ENCODE measurements around the gene MORN1. TPM values are rescaled to one million over a fixed set of nuclear protein-coding genes. Genes with fewer than 3 reads are reported as not detected.

Gene MORN1
- total and polyA plus RNA-seq, 2 of the 4 experiments (the other 2 are of a cell fraction) = 3.0 to 4.2 TPM

DNA sequence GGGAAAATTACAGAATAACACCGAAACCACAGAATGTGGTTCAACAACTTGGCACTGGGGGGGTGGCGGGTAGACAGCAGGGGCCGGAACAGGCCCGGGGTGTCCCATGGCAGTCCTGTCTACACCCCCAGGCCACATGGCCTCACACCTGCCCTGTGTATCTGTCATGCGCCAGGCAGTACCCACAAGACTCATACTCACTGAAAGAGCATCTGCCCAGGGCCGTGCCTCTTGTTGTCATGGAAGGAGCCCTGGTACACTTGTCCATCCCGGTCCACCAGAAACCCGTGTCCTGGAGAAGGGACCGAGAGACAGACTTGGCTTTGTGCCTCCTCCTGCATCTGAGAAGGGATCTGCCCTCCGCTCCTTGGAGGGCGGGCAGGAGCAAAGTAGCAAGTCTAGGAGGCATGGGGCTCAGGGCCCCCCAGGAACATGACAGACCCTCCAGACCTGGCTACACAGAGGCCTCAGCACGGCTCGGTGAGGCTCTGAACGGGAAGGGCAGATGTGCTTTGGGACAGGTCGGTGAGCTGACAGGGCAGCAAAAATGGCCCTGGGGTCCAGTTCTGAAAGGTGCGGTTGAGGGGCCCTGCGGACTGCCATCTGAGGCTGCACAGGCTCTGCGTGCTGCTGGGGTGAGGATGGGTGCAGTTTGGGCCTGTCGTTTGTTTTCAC is 5.6 kb downstream of the MORN1 start:
- Histone ChIP-seq H2AFZ (replicated peaks; ENCODE audit: low read length, poor library complexity) (no peak overlapping the region), H3K4ac (ENCODE audit: low read depth, low read length) (no peak overlapping the region), H2AK5ac (ENCODE audit: low read depth, low read length) (no peak overlapping the region), H3K27me3 (ENCODE audit: control insufficient read depth, insufficient read depth, low read length) (no peaks in the 10 kb centered on the region), H4K5ac (ENCODE audit: low read depth, low read length) (no peak overlapping the region), H2BK20ac (ENCODE audit: low read depth, low read length) (no peak overlapping the region), H3K56ac (ENCODE audit: extremely low read depth, insufficient read depth, low read length) (no peak overlapping the region), H3K23ac (ENCODE audit: low read depth, low read length) (no peak overlapping the region), H3K9ac (ENCODE audit: low read depth, low read length) (no peak overlapping the region), H3K14ac (replicated peaks; ENCODE audit: low read depth, low read length) (no peak overlapping the region), H3K27ac (ENCODE audit: insufficient read depth, low read length) (no peak overlapping the region), H3K18ac (ENCODE audit: low read depth, low read length) (no peak overlapping the region), H2BK120ac (ENCODE audit: low read depth, low read length) (no peak overlapping the region), H3K4me3 (ENCODE audit: insufficient read depth, low read depth, low read length) (no peak overlapping the region), H4K91ac (ENCODE audit: insufficient read depth, low read depth, low read length) (no peak overlapping the region), H2BK5ac (ENCODE audit: low read depth, low read length, poor library complexity, severe bottlenecking) (no peak overlapping the region), H3K4me2 (ENCODE audit: low read depth, low read length) (no peak overlapping the region), H3K79me1 (ENCODE audit: low read depth in 1 of 2, low read length in 2 of 2) (peaks cover 0 to 15% of the 10 kb centered on the region in 2 experiments; a peak in 3 of 4 replicates), H3K36me3 (ENCODE audit: control insufficient read depth, insufficient read depth, low read length) (0 out of 2 replicates have a peak, but pooled peaks cover 2% of the 10 kb centered on the region), H2BK15ac (ENCODE audit: low read depth, low read length) (no peak overlapping the region), H4K20me1 (ENCODE audit: insufficient read depth, low read length) (no peaks in the 10 kb centered on the region), H4K8ac (ENCODE audit: low read depth in 2 of 2, low read length in 2 of 2) (no peak overlapping the region), H3K9me1 (ENCODE audit: insufficient read depth, low read length) (peaks cover 4% of the 10 kb centered on the region; the same call in 1 of the 2 replicates), H3K9me3 (ENCODE audit: control insufficient read depth, insufficient read depth, low read length) (no peaks in the 10 kb centered on the region), H3K4me1 (ENCODE audit: control insufficient read depth, insufficient read depth, low read length) (no peaks in the 10 kb centered on the region; the same call in 1 of the 2 replicates), H2AK9ac (replicated peaks; ENCODE audit: low read depth, low read length, poor library complexity) (peak overlapping the region; percentile 42)
- intact Hi-C loops (cut with micrococcal nuclease) (no loop called here), in situ Hi-C loops (cut with MboI; ENCODE audit: low sequenced_read_pairs) (no loop called here), dilution Hi-C loops (cut with HindIII; ENCODE audit: low sequenced_read_pairs, unreplicated experiment) (no loop called here)
- no peak for TF ChIP-seq BHLHE40 (IDR thresholded peaks at IDR 0.05; ENCODE audit: low read depth, low read length)
- TF ChIP-seq CHD1 (IDR thresholded peaks at IDR 0.05; ENCODE audit: low read depth, low read length) = no peak
- TF ChIP-seq MAFK (IDR thresholded peaks at IDR 0.05; ENCODE audit: low read depth, low read length) = no peak
- no peak for TF ChIP-seq RFX5 (IDR thresholded peaks at IDR 0.05; ENCODE audit: low read depth, low read length)
- TF ChIP-seq, protein P1, sequence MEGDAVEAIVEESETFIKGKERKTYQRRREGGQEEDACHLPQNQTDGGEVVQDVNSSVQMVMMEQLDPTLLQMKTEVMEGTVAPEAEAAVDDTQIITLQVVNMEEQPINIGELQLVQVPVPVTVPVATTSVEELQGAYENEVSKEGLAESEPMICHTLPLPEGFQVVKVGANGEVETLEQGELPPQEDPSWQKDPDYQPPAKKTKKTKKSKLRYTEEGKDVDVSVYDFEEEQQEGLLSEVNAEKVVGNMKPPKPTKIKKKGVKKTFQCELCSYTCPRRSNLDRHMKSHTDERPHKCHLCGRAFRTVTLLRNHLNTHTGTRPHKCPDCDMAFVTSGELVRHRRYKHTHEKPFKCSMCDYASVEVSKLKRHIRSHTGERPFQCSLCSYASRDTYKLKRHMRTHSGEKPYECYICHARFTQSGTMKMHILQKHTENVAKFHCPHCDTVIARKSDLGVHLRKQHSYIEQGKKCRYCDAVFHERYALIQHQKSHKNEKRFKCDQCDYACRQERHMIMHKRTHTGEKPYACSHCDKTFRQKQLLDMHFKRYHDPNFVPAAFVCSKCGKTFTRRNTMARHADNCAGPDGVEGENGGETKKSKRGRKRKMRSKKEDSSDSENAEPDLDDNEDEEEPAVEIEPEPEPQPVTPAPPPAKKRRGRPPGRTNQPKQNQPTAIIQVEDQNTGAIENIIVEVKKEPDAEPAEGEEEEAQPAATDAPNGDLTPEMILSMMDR (conservative IDR thresholded peaks at IDR 0.05; ENCODE audit: low read depth, low read length) = no peak
- TF ChIP-seq CEBPB (IDR thresholded peaks at IDR 0.05; ENCODE audit: low read depth, low read length) = no peak
- TF ChIP-seq, protein P2, sequence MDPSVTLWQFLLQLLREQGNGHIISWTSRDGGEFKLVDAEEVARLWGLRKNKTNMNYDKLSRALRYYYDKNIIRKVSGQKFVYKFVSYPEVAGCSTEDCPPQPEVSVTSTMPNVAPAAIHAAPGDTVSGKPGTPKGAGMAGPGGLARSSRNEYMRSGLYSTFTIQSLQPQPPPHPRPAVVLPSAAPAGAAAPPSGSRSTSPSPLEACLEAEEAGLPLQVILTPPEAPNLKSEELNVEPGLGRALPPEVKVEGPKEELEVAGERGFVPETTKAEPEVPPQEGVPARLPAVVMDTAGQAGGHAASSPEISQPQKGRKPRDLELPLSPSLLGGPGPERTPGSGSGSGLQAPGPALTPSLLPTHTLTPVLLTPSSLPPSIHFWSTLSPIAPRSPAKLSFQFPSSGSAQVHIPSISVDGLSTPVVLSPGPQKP (IDR thresholded peaks at IDR 0.05; ENCODE audit: borderline replicate concordance, low read depth, low read length) = no peak
- TF ChIP-seq NFE2L2 (IDR thresholded peaks at IDR 0.05; ENCODE audit: low read depth, low read length) = no peak
- no peak for TF ChIP-seq RAD21 (IDR thresholded peaks at IDR 0.05; ENCODE audit: low read length)
- no peak for TF ChIP-seq RCOR1 (IDR thresholded peaks at IDR 0.05; ENCODE audit: insufficient replicate concordance, low read length)
- TF ChIP-seq, protein P3, sequence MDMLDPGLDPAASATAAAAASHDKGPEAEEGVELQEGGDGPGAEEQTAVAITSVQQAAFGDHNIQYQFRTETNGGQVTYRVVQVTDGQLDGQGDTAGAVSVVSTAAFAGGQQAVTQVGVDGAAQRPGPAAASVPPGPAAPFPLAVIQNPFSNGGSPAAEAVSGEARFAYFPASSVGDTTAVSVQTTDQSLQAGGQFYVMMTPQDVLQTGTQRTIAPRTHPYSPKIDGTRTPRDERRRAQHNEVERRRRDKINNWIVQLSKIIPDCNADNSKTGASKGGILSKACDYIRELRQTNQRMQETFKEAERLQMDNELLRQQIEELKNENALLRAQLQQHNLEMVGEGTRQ (IDR thresholded peaks at IDR 0.05; ENCODE audit: low read depth, low read length) = no peak
- TF ChIP-seq MAZ (IDR thresholded peaks at IDR 0.05; ENCODE audit: borderline replicate concordance, low read depth, low read length) = no peak
- TF ChIP-seq FOS (IDR thresholded peaks at IDR 0.05; ENCODE audit: low read depth, low read length) = no peak
- no peak for TF ChIP-seq MXI1 (IDR thresholded peaks at IDR 0.05; ENCODE audit: borderline replicate concordance, low read depth, low read length)
- TF ChIP-seq POLR2A (IDR thresholded peaks at IDR 0.05; ENCODE audit: low read depth, low read length) = no peak
- POLR2A ChIA-PET (ENCODE audit: unreplicated experiment) = no interaction called here
- ATAC-seq (ENCODE audit: low read depth) = no peak
- 93% methylated on average over 5 of the region's 19 CpGs; no CpG with 5 or more reads in 1 of the 2 experiments for WGBS, 2 experiments (ENCODE audit: extremely low coverage in 2 of 2, insufficient read length in 1 of 2)
- no peak for DNase-seq
- no TSS peak for BruUV-seq (replicated peaks)
- CTCF ChIA-PET = no interaction called here

Data from IMR-90 (cell line).